Activated naive CD8-positive, alpha-beta T cell treated with anti-CD3 and anti-CD28 coated beads, Interleukin-2, amount 10 ng/mL, durations not matched to agents 7 days and 5 days (primary cell): ENCODE measurements around the gene TMBIM1. TPM values are rescaled to one million over a fixed set of nuclear protein-coding genes. Genes with fewer than 3 reads are reported as not detected.
"Not testable (repeated sequence)": the region's sequence is repeated elsewhere in the genome, so short reads cannot be mapped to it uniquely, and the experiment has no call there.

ENCODE experiments used
- ATAC-seq: fragments of 150-1000 bp; cut with Tn5 transposase; one replicate; pipeline ENCODE4 v1.10.0; 2021; ENCODE audit warnings: low read depth, moderate library complexity
- POLR2A ChIA-PET: fragments of 350-600 bp; sonication (Branson Sonifier 250); formaldehyde crosslinking; loops from one replicate; lab custom pipeline; 2021; ENCODE audit warnings: antibody characterized with exemption; lab: Charles Lee
- DNase-seq: peaks from one replicate; pipeline ENCODE4 v3.0.0; 2021
- H3K27ac Mint-ChIP-seq: one replicate; pipeline ENCODE4 v1.8.0; 2022; ENCODE audit warnings: mild to moderate bottlenecking, mixed read lengths
- H3K27me3 Mint-ChIP-seq: one replicate; pipeline ENCODE4 v1.8.0; 2022; ENCODE audit warnings: mild to moderate bottlenecking, moderate library complexity, mixed read lengths
- H3K36me3 Mint-ChIP-seq: one replicate; pipeline ENCODE4 v1.8.0; 2021; ENCODE audit warnings: mild to moderate bottlenecking, mixed read lengths
- H3K4me1 Mint-ChIP-seq: one replicate; pipeline ENCODE4 v1.8.0; 2021; ENCODE audit warnings: mixed read lengths
- H3K4me3 Mint-ChIP-seq: one replicate; pipeline ENCODE4 v1.8.0; 2022; ENCODE audit warnings: mild to moderate bottlenecking, moderate library complexity, mixed read lengths
- H3K9me3 Mint-ChIP-seq: one replicate; pipeline ENCODE4 v1.8.0; 2021; ENCODE audit warnings: mixed read lengths
- total RNA-seq, 2 experiments: library from RNA; stranded (reverse); gene quantifications; one replicate each; pipeline ENCODE4 v1.2.3, GENCODE V29; 2021

The TMBIM1 gene
- total RNA-seq, 2 experiments from 2014 or later: 61.0 to 71.5 TPM

DNA sequence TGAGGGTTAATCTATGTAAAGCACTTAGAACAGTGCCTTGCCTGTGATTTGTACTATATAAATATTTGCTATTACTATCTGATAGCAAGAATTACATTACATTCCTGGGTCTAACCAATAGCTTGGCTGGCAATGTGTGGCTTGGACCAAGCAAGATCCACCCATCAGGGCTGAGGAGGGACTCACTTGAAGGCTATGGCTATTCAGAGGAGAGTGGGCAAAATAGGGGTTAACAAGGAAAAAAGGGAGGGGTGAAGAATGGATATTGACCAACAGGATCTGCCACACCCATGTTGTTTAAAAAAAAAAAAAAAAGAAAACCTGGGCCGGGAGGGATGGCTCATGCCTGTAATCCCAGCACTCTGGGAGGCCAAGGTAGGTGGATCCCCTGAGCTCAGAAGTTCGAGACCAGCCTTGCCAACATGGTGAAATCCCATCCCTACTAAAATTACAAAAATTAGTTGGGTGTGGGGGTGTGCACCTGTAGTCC lies 20.0 kb upstream of the TMBIM1 start:
- Mint-ChIP-seq H3K4me1 (peaks cover 19% of the 10 kb centered on the region), H3K4me3 (no peak overlapping the region), H3K36me3 (peaks cover 3% of the 10 kb centered on the region), H3K27ac (no peak overlapping the region), H3K27me3 (peaks cover 2% of the 10 kb centered on the region), H3K9me3 (no peaks in the 10 kb centered on the region)
- POLR2A ChIA-PET: interaction anchor here (0.7 kb wide), 1 partner anchor 71 kb away, joined by 3 read pairs; no protein-coding TSS in a partner anchor
- DNase-seq (no peak), ATAC-seq (no peak)

DNA sequence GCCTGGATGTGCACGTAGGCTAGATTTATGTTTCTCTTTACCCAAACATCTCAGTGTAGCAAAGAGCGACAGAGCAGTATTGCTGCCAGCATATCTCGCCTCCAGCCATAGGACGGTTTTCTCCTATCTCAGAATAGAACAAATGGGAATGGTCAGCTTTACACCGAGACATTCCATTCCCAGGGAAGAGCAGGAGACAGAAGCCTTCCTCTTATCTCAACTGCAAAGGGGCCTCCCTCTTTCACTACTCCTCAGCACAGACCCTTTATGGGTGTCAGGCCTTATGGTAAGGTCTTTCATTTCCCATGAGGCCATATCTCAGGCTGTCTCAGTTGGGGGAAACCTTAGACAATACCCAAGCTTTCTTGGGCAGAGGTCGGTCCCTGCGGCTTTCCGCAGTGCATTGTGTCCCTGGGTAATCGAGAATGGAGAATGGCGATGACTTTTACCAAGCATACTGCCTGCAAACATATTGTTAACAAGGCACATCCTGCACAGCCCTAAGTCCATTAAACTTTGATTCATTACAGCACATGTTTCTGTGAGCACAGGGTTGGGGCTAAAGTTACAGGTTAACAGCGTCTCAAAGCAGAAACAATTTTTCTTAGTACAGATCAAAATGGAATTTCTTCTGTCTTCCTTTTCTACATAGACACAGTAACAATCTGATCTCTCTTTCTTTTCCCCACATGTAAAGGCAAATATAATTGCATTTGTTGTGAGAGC lies 19.4 kb upstream of the TMBIM1 start:
- DNase-seq, ATAC-seq, H3K36me3 Mint-ChIP-seq, POLR2A ChIA-PET, H3K4me3 Mint-ChIP-seq, H3K27ac Mint-ChIP-seq, H3K27me3 Mint-ChIP-seq, H3K9me3 Mint-ChIP-seq: not testable (repeated sequence)
- peaks cover 14% of the 10 kb centered on the region for H3K4me1 Mint-ChIP-seq

- H3K27me3 Mint-ChIP-seq: peaks cover 2% of the 10 kb centered on the region
- H3K4me1 Mint-ChIP-seq: peaks cover 9% of the 10 kb centered on the region
- H3K27ac Mint-ChIP-seq: no peak overlapping the region
- POLR2A ChIA-PET: no interaction called here
- H3K36me3 Mint-ChIP-seq: no peaks in the 10 kb centered on the region
- H3K4me3 Mint-ChIP-seq: no peak overlapping the region
- H3K9me3 Mint-ChIP-seq: no peaks in the 10 kb centered on the region
- DNase-seq (no peak), ATAC-seq (no peak)
Observed at GRCh38 chr2:218310853-218311540, 18.7 kb upstream of the TMBIM1 start.

- Mint-ChIP-seq H3K27me3 (peaks cover 4% of the 10 kb centered on the region), H3K36me3 (no peaks in the 10 kb centered on the region), H3K4me3 (no peak overlapping the region), H3K4me1 (peaks cover 4% of the 10 kb centered on the region), H3K27ac (no peak overlapping the region), H3K9me3 (no peaks in the 10 kb centered on the region)
- DNase-seq (no peak), ATAC-seq (no peak)
- POLR2A ChIA-PET: interaction anchor here (0.5 to 0.6 kb wide), 2 partner anchors 14 to 49 kb away, joined by 3 to 4 read pairs; partner anchors contain the start of gene CATIP
Observed at GRCh38 chr2:218307415-218308090, 15.2 kb upstream of the TMBIM1 start.

- Mint-ChIP-seq H3K27me3 (peaks cover 4% of the 10 kb centered on the region), H3K4me1 (peaks cover 7% of the 10 kb centered on the region), H3K27ac (no peak overlapping the region), H3K36me3 (no peaks in the 10 kb centered on the region), H3K9me3 (no peaks in the 10 kb centered on the region), H3K4me3 (no peak overlapping the region)
- DNase-seq (no peak), ATAC-seq (no peak)
- POLR2A ChIA-PET: no interaction called here
Observed at GRCh38 chr2:218306184-218306920, 14.0 kb upstream of the TMBIM1 start.

GRCh38 chr2:218305383-218305782 lies 13.1 kb upstream of the TMBIM1 start:
- H3K4me3 Mint-ChIP-seq: no peak overlapping the region
- H3K27me3 Mint-ChIP-seq: peaks cover 4% of the 10 kb centered on the region
- POLR2A ChIA-PET: no interaction called here
- no peak for DNase-seq
- no peaks in the 10 kb centered on the region for H3K36me3 Mint-ChIP-seq
- H3K27ac Mint-ChIP-seq: no peak overlapping the region
- peaks cover 10% of the 10 kb centered on the region for H3K4me1 Mint-ChIP-seq
- H3K9me3 Mint-ChIP-seq: no peaks in the 10 kb centered on the region
- no peak for ATAC-seq

DNA sequence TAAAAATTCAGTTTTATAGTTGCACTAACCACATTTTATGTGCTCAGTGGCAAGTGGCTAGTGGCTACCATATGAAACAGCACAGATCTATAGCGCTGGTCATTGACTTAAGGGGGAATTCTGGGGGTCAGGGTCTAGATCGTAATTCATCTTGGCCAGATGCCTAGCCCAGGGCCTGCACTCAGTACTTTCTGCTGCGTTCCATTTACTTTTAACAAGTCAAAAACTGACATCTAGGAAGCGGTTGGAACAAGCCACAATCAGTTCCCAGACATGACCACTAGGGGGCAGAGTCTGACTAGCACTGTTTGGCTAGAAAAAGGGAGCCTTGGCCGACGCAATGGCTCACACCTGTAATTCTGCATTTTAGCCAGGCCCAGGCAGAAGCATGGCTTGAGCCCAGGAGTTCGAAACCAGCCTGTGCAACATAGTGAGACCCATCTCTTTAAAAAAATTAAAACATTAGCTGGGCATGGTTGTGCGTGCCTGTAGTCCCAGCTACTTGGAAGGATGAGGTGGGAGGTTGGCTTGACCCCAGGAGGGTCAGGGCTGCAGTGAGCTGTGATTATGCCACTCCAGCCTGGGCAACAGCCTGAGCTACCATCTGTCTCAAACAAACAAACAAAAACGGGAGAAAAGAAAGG lies 9.0 kb upstream of the TMBIM1 start:
- Mint-ChIP-seq H3K27ac (peak overlapping the region; percentile 70), H3K4me1 (peaks cover 6% of the 10 kb centered on the region), H3K27me3 (peaks cover 1% of the 10 kb centered on the region), H3K36me3 (no peaks in the 10 kb centered on the region), H3K4me3 (no peak overlapping the region), H3K9me3 (no peaks in the 10 kb centered on the region)
- peak; percentile 93 for ATAC-seq
- peak; percentile 73 for DNase-seq
- POLR2A ChIA-PET: interaction anchor here (1.7 kb wide), 1 partner anchor 95 kb away, joined by 7 read pairs; no protein-coding TSS in a partner anchor

GRCh38 chr2:218300141-218300540 lies 7.8 kb upstream of the TMBIM1 start:
- Mint-ChIP-seq H3K27me3 (no peaks in the 10 kb centered on the region), H3K4me3 (no peak overlapping the region), H3K36me3 (no peaks in the 10 kb centered on the region), H3K4me1 (peaks cover 6% of the 10 kb centered on the region), H3K27ac (peak overlapping the region; percentile 26), H3K9me3 (no peaks in the 10 kb centered on the region)
- DNase-seq (no peak), ATAC-seq (no peak)
- POLR2A ChIA-PET: no interaction called here

- DNase-seq: no peak
- POLR2A ChIA-PET: no interaction called here
- Mint-ChIP-seq H3K27ac (no peak overlapping the region), H3K9me3 (no peaks in the 10 kb centered on the region), H3K27me3 (no peaks in the 10 kb centered on the region), H3K4me3 (no peak overlapping the region), H3K36me3 (peaks cover 1% of the 10 kb centered on the region), H3K4me1 (peaks cover 9% of the 10 kb centered on the region)
- no peak for ATAC-seq
Observed at GRCh38 chr2:218298314-218298875, 6.1 kb upstream of the TMBIM1 start.

DNA sequence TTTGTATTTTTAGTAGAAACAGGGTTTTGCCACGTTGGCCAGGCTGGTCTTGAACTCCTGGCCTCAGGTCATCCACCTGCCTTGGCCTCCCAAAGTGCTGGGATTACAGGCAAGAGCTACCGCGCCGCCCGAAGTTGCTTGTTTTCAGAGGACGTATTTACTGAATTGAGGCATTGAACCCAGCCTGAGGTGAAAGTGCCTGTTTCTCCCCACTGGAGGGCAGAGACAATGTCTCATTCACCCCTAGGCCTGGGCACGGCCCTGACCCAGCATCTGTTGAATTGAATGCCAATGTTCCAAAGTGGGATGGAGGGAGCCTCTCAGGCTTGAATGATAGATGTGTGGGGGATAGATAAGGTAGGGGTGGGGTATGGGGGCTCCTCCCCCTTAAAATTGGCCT lies 4.5 kb upstream of the TMBIM1 start:
- POLR2A ChIA-PET: interaction anchor here (0.7 to 1.2 kb wide), 2 partner anchors 22 to 104 kb away, joined by 3 to 4 read pairs; no protein-coding TSS in a partner anchor
- DNase-seq (no peak), ATAC-seq (no peak)
- H3K4me1 Mint-ChIP-seq: peaks cover 17% of the 10 kb centered on the region
- no peak overlapping the region for H3K27ac Mint-ChIP-seq
- no peaks in the 10 kb centered on the region for H3K27me3 Mint-ChIP-seq
- peaks cover 1% of the 10 kb centered on the region for H3K36me3 Mint-ChIP-seq
- no peaks in the 10 kb centered on the region for H3K9me3 Mint-ChIP-seq
- H3K4me3 Mint-ChIP-seq: no peak overlapping the region

- H3K4me3 Mint-ChIP-seq: no peak overlapping the region
- DNase-seq (no peak), ATAC-seq (no peak)
- POLR2A ChIA-PET: interaction anchor here (1.2 kb wide), 1 partner anchor 104 kb away, joined by 3 read pairs; no protein-coding TSS in a partner anchor
- H3K4me1 Mint-ChIP-seq: peaks cover 14% of the 10 kb centered on the region
- no peaks in the 10 kb centered on the region for H3K27me3 Mint-ChIP-seq
- peaks cover 1% of the 10 kb centered on the region for H3K36me3 Mint-ChIP-seq
- H3K9me3 Mint-ChIP-seq: no peaks in the 10 kb centered on the region
- H3K27ac Mint-ChIP-seq: no peak overlapping the region
Observed at GRCh38 chr2:218296200-218296599, 3.9 kb upstream of the TMBIM1 start.

DNA sequence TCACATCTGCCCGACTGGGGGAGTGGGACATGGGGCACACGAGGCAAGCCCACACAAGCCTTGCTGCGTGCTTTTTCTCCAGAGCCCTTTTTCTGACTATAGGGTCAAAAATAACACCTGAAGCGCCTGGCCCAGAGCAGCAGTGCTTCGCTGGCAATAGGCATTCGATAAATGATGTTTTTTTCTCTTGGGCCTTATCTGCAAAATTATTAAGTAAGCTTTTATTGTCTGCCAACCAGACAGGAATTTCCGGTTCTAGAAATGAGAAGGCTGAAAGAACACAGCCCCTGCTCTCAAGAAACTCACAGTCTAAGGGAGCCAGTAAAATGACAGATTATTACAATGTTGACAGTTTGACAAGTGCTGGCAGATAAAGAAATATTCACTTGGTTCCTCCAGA lies 2.7 kb upstream of the TMBIM1 start:
- Mint-ChIP-seq H3K27me3 (no peaks in the 10 kb centered on the region), H3K4me1 (peaks cover 24% of the 10 kb centered on the region), H3K4me3 (no peak overlapping the region), H3K9me3 (no peaks in the 10 kb centered on the region), H3K36me3 (peaks cover 1% of the 10 kb centered on the region), H3K27ac (peak overlapping the region; percentile 36)
- ATAC-seq: no peak
- POLR2A ChIA-PET: no interaction called here
- no peak for DNase-seq
